Right atrium auricular region (tissue), 2 donors: ENCODE results near the gene DLGAP4. TPM values are rescaled to one million over a fixed set of nuclear protein-coding genes. Genes with fewer than 3 reads are reported as not detected.
A peak's percentile ranks its signal among the peaks of the same experiment; 100 is the strongest.

Experiments used
- DNase-seq: peaks from one replicate; pipeline ENCODE4 v3.0.0-alpha.2; 2019; ENCODE audit warnings: low spot score
- H3K27ac ChIP-seq, 2 donors: fragments of 200-600 bp; sonication (generic); 1 replicate in 1 of 2; 2 replicates in 1 of 2; pipeline ENCODE4 v1.5.1; 2016 to 2019
- H3K27me3 ChIP-seq, 2 donors: fragments of 200-600 bp; sonication (generic); one replicate each; pipeline versions ENCODE4 v1.5.1 to v1.6.0; 2017 to 2019
- H3K36me3 ChIP-seq: fragments of 200-600 bp; sonication (generic); one replicate; pipeline ENCODE4 v1.5.1; 2016
- H3K4me1 ChIP-seq, 2 donors: fragments of 200-600 bp; sonication (generic); one replicate each; pipeline versions ENCODE4 v1.5.1 to v1.6.0; 2017 to 2019
- H3K4me3 ChIP-seq, 2 donors: fragments of 200-600 bp; sonication (generic); 1 replicate in 1 of 2; 2 replicates in 1 of 2; pipeline ENCODE4 v1.5.1; 2017 to 2019; ENCODE audit warnings: mild to moderate bottlenecking in 1 of 2, moderate library complexity in 1 of 2
- H3K9me3 ChIP-seq, 2 donors: fragments of 200-600 bp; sonication (generic); one replicate each; pipeline ENCODE4 v1.5.1; 2019
- CTCF ChIP-seq, 2 donors: fragments of 200-600 bp; sonication (generic); IDR thresholded peaks; one replicate each; pipeline ENCODE4 v1.5.1; 2019; ENCODE audit warnings: antibody characterized with exemption in 2 of 2
- total RNA-seq, 2 donors: library from RNA; depleted of rRNA; stranded (reverse); fragments of >200 nt; gene quantifications; one replicate each; pipeline ENCODE4 v1.1.0, GENCODE V29; 2016

DLGAP4 gene
- total RNA-seq, 2 donors from 2014 or later, result 30.0 to 50.2 TPM

- H3K27ac ChIP-seq, result no peak overlapping the region
- H3K4me3 ChIP-seq, result no peak overlapping the region
- H3K9me3 ChIP-seq, result no peaks in the 10 kb centered on the region
- DNase-seq, result peak; percentile 7
- H3K4me1 ChIP-seq, result peaks cover 0 to 15% of the 10 kb centered on the region in 2 donors
- H3K27me3 ChIP-seq, result peaks cover 5 to 25% of the 10 kb centered on the region in 2 donors
- TF ChIP-seq CTCF (IDR thresholded peaks at IDR 0.05), result no peak
- no peaks in the 10 kb centered on the region for H3K36me3 ChIP-seq
These were observed 2.8 kb downstream of the DLGAP4 start for GRCh38 chr20:36308986-36309385.

- H3K9me3 ChIP-seq, result no peaks in the 10 kb centered on the region
- H3K27ac ChIP-seq, result no peak overlapping the region
- H3K4me3 ChIP-seq, result no peak overlapping the region
- peaks cover 0 to 15% of the 10 kb centered on the region in 2 donors for H3K4me1 ChIP-seq
- TF ChIP-seq CTCF (IDR thresholded peaks at IDR 0.05), result no peak
- peak; percentile 28 for DNase-seq
- no peaks in the 10 kb centered on the region for H3K36me3 ChIP-seq
- peaks cover 5 to 25% of the 10 kb centered on the region in 2 donors for H3K27me3 ChIP-seq
These were observed 3.5 kb downstream of the DLGAP4 start for GRCh38 chr20:36309643-36310042.

GRCh38 chr20:36310215-36310981 lies 4.3 kb downstream of the DLGAP4 start:
- Histone ChIP-seq H3K4me3 (no peak overlapping the region), H3K4me1 (peaks cover 0 to 15% of the 10 kb centered on the region in 2 donors), H3K27me3 (peaks cover 0 to 21% of the 10 kb centered on the region in 2 donors), H3K9me3 (no peaks in the 10 kb centered on the region), H3K27ac (no peak overlapping the region), H3K36me3 (no peaks in the 10 kb centered on the region)
- TF ChIP-seq CTCF (IDR thresholded peaks at IDR 0.05), result no peak
- DNase-seq, result peak; percentile 44

- H3K27me3 ChIP-seq, result peaks cover 0 to 14% of the 10 kb centered on the region in 2 donors
- H3K9me3 ChIP-seq, result no peaks in the 10 kb centered on the region
- H3K4me3 ChIP-seq, result no peak overlapping the region
- H3K4me1 ChIP-seq, result peaks cover 0 to 9% of the 10 kb centered on the region in 2 donors
- TF ChIP-seq CTCF (IDR thresholded peaks at IDR 0.05), result no peak
- no peak overlapping the region for H3K27ac ChIP-seq
- H3K36me3 ChIP-seq, result no peaks in the 10 kb centered on the region
- no peak for DNase-seq
These were observed 5.2 kb downstream of the DLGAP4 start for GRCh38 chr20:36311141-36311853.

GRCh38 chr20:36311854-36312723 lies 6.0 kb downstream of the DLGAP4 start:
- no peaks in the 10 kb centered on the region for H3K36me3 ChIP-seq
- no peak for DNase-seq
- no peak overlapping the region for H3K4me3 ChIP-seq
- no peaks in the 10 kb centered on the region for H3K9me3 ChIP-seq
- TF ChIP-seq CTCF (IDR thresholded peaks at IDR 0.05), result no peak
- H3K27ac ChIP-seq, result no peak overlapping the region
- H3K4me1 ChIP-seq, result peaks cover 0 to 1% of the 10 kb centered on the region in 2 donors
- H3K27me3 ChIP-seq, result peaks cover 0 to 6% of the 10 kb centered on the region in 2 donors
